Endothelial cell of umbilical vein (primary cell): ENCODE data around the gene GALNT2. TPM values are rescaled to one million over a fixed set of nuclear protein-coding genes. Genes with fewer than 3 reads are reported as not detected.

ENCODE experiments used
- BruUV-seq: library from RNA; stranded (reverse); fragments of 400-500 nt; replicated peaks from 2 replicates; lab custom pipeline; 2021; lab: Mats Ljungman, UMichigan
- CTCF ChIA-PET: fragments of 300-600, 350-600 bp; sonication (Branson Sonifier 250); formaldehyde crosslinking; loops from one replicate; lab custom pipeline; 2021; ENCODE audit warnings: antibody characterized with exemption, inconsistent platforms; lab: Charles Lee
- POLR2A ChIA-PET: fragments of 300-600, 350-600 bp; sonication (Branson Sonifier 250); formaldehyde crosslinking; loops from one replicate; lab custom pipeline; 2021; ENCODE audit warnings: antibody characterized with exemption, inconsistent platforms; lab: Charles Lee
- DNase-seq: peaks from one replicate; pipeline ENCODE4 v3.0.0-alpha.2; 2011; ENCODE audit warnings: low read depth, low spot score
- FAIRE-seq: peaks from 2 replicates; lab custom pipeline; 2011; peaks lifted over from hg19 to GRCh38; lab: Jason Lieb, UNC
- H2AFZ ChIP-seq: 2 replicates; pipeline ENCODE4 v1.6.0; 2012; ENCODE audit warnings: low read depth, low read length, control low read depth, inconsistent platforms
- H3K27ac ChIP-seq: 2 replicates; pipeline ENCODE4 v1.5.1; 2011; ENCODE audit warnings: low read depth, mild to moderate bottlenecking, control low read depth, low read length, moderate library complexity; ENCODE audit not compliant: insufficient read depth
- H3K27me3 ChIP-seq, 2 experiments: 2 replicates each; pipeline versions ENCODE4 v1.6.0 to v1.6.1; 2011; ENCODE audit warnings: low read length in 2 of 2, mixed read lengths in 1 of 2; ENCODE audit not compliant: control insufficient read depth in 2 of 2, insufficient read depth in 2 of 2
- H3K36me3 ChIP-seq, 2 experiments: 2 replicates in 1 of 2; 3 replicates in 1 of 2; pipeline ENCODE4 v1.5.1; 2011; ENCODE audit warnings: low read length in 2 of 2, mild to moderate bottlenecking in 1 of 2, moderate library complexity in 1 of 2; ENCODE audit not compliant: control insufficient read depth in 2 of 2, insufficient read depth in 2 of 2; ENCODE audit errors: extremely low read depth in 1 of 2
- H3K4me1 ChIP-seq: 3 replicates; pipeline ENCODE4 v1.5.1; 2011; ENCODE audit warnings: mild to moderate bottlenecking, low read length; ENCODE audit not compliant: control insufficient read depth, insufficient read depth; ENCODE audit errors: extremely low read depth
- H3K4me2 ChIP-seq: 2 replicates; pipeline ENCODE4 v1.6.1; 2011; ENCODE audit warnings: low read length, control low read depth, mixed read lengths; ENCODE audit not compliant: insufficient read depth
- H3K4me3 ChIP-seq, 3 experiments: fragments of 200-600 bp in 1 of 3; sonication (generic), shearing (Covaris generic) in 1 of 3; replicated peaks in 1 of 3; 2 replicates each; pipeline ENCODE4 v1.5.1; 2011 to 2016; ENCODE audit warnings: control low read depth in 3 of 3, low read length in 3 of 3, mild to moderate bottlenecking in 2 of 3, inconsistent platforms in 1 of 3, low read depth in 1 of 3, moderate library complexity in 1 of 3; ENCODE audit not compliant: insufficient read depth in 1 of 3
- H3K79me2 ChIP-seq: 2 replicates; pipeline ENCODE4 v1.6.0; 2012; ENCODE audit warnings: low read length, inconsistent platforms; ENCODE audit not compliant: control insufficient read depth, insufficient read depth
- H3K9ac ChIP-seq: replicated peaks from 2 replicates; pipeline ENCODE3; 2011; ENCODE audit warnings: low read length, control low read depth; ENCODE audit not compliant: insufficient read depth; ENCODE audit errors: extremely low read depth
- H3K9me1 ChIP-seq: replicated peaks from 3 replicates; pipeline ENCODE4 v1.6.0; 2011; ENCODE audit warnings: mild to moderate bottlenecking, low read length; ENCODE audit not compliant: control insufficient read depth, insufficient read depth; ENCODE audit errors: extremely low read depth
- H3K9me3 ChIP-seq: replicated peaks from 2 replicates; pipeline ENCODE4 v1.5.1; 2012; ENCODE audit warnings: low read length, inconsistent platforms; ENCODE audit not compliant: control insufficient read depth, insufficient read depth
- H4K20me1 ChIP-seq: replicated peaks from 2 replicates; pipeline ENCODE3; 2011; ENCODE audit warnings: mild to moderate bottlenecking, low read length; ENCODE audit not compliant: control insufficient read depth, insufficient read depth; ENCODE audit errors: extremely low read depth
- CTCF ChIP-seq, 2 donors: IDR thresholded peaks; 1 replicate in 1 of 2; 2 replicates in 1 of 2; pipeline ENCODE4 v1.5.1; 2011; ENCODE audit warnings: low read length in 2 of 2, mild to moderate bottlenecking in 2 of 2, moderate library complexity in 2 of 2, control low read depth in 1 of 2, inconsistent platforms in 1 of 2, low read depth in 1 of 2; ENCODE audit not compliant: insufficient read depth in 1 of 2; ENCODE audit errors: extremely low read depth in 1 of 2
- EZH2 ChIP-seq: IDR thresholded peaks from 2 replicates; pipeline ENCODE4 v1.6.1; 2012; ENCODE audit warnings: borderline replicate concordance, low read depth, mild to moderate bottlenecking, moderate library complexity, low read length, inconsistent platforms; ENCODE audit not compliant: severe bottlenecking
- FOS ChIP-seq: IDR thresholded peaks from 2 replicates; pipeline ENCODE4 v1.6.1; 2011; ENCODE audit warnings: mild to moderate bottlenecking, low read length, moderate library complexity, borderline replicate concordance; ENCODE audit not compliant: insufficient read depth
- GATA2 ChIP-seq: IDR thresholded peaks from 2 replicates; pipeline ENCODE4 v1.7.0; 2011; ENCODE audit warnings: low read depth, mild to moderate bottlenecking, moderate library complexity, mixed read lengths, low read length; ENCODE audit not compliant: insufficient read length, insufficient read depth
- JUN ChIP-seq: IDR thresholded peaks from 2 replicates; pipeline ENCODE4 v1.6.1; 2011; ENCODE audit warnings: borderline replicate concordance, low read depth; ENCODE audit not compliant: insufficient read length, insufficient read depth
- MAX ChIP-seq: IDR thresholded peaks from 2 replicates; pipeline ENCODE4 v1.6.1; 2011; ENCODE audit not compliant: insufficient read depth, insufficient read length
- MYC ChIP-seq: IDR thresholded peaks from one replicate; pipeline ENCODE4 v1.6.1; 2011; ENCODE audit warnings: mild to moderate bottlenecking, low read depth, low read length
- POLR2A ChIP-seq: IDR thresholded peaks from 2 replicates; pipeline ENCODE4 v1.6.1; 2012; ENCODE audit warnings: low read depth, mild to moderate bottlenecking, control low read depth, low read length
- POLR2AphosphoS5 ChIP-seq: IDR thresholded peaks from 2 replicates; pipeline ENCODE4 v1.6.1; 2012; ENCODE audit warnings: low read depth, mild to moderate bottlenecking, control low read depth, low read length, moderate library complexity; ENCODE audit not compliant: insufficient read depth
- dilution Hi-C: fragments of 300-500 bp; cut with MboI; formaldehyde crosslinking; loops from one replicate; pipeline ENCODE4 v1.15.0; 2019; ENCODE audit warnings: low sequenced_read_pairs; ENCODE audit not compliant: extremely low pct_ligation_motif_present
- intact Hi-C: fragments of 100-400 bp; cut with micrococcal nuclease; formaldehyde crosslinking; loops from one replicate; pipeline ENCODE4 v1.10.0; 2022
- polyA plus RNA-seq, 4 experiments: library from polyadenylated mRNA; depleted of rRNA in 3 of 4; stranded (reverse) in 3 of 4; unstranded in 1 of 4; fragments of >200 nt; gene quantifications; 2 replicates each; pipeline versions ENCODE4 v1.2.1 to v1.2.3, GENCODE V29; 2011 to 2012; ENCODE audit warnings: missing spikeins in 1 of 4
- total RNA-seq: library from RNA; stranded (reverse); gene quantifications from 2 replicates; pipeline ENCODE4 v1.2.3, GENCODE V29; 2021

The GALNT2 gene
- total and polyA plus RNA-seq, 2 donors (not counting 3 experiments of a cell fraction or from before 2014, with no cell fraction given): 56.3 to 77.5 TPM

- no peaks in the 10 kb centered on the region for H3K27me3 ChIP-seq
- H3K9me3 ChIP-seq: no peaks in the 10 kb centered on the region
- no peak for TF ChIP-seq MYC
- no peak for TF ChIP-seq POLR2AphosphoS5
- no peak for TF ChIP-seq FOS
- TF ChIP-seq POLR2A: no peak
- TF ChIP-seq CTCF (IDR thresholded peaks at IDR 0.05; ENCODE audit: extremely low read depth in 1 of 2, insufficient read depth in 1 of 2, low read depth in 1 of 2, low read length in 2 of 2): no peak
- no peak for TF ChIP-seq MAX
- no peak for TF ChIP-seq GATA2
- no peak for TF ChIP-seq JUN
- TF ChIP-seq EZH2: no peak
- ChIA-PET POLR2A (no interaction called here), CTCF (interaction anchor here (1.4 to 1.6 kb wide), 3 partner anchors 653 to 755 kb away, joined by 3 to 7 read pairs (median 3); partner anchors contain the start of gene ABCB10)
- no peak overlapping the region for H2AFZ ChIP-seq
- H3K36me3 ChIP-seq: no peaks in the 10 kb centered on the region
- H3K4me1 ChIP-seq: no peaks in the 10 kb centered on the region
- dilution Hi-C loops (no loop called here), intact Hi-C loops (loop anchor here (10.0 kb wide), 2 partner anchors 419 to 469 kb away; no protein-coding TSS in a partner anchor)
- no peaks in the 10 kb centered on the region for H3K9me1 ChIP-seq
- H3K79me2 ChIP-seq: no peaks in the 10 kb centered on the region
- DNase-seq (no peak), FAIRE-seq (no peak)
- H3K27ac ChIP-seq: no peak overlapping the region
- H3K4me2 ChIP-seq: no peak overlapping the region
- H3K4me3 ChIP-seq: no peak overlapping the region
- no peak overlapping the region for H3K9ac ChIP-seq
- no TSS peak for BruUV-seq
- no peaks in the 10 kb centered on the region for H4K20me1 ChIP-seq
These were observed 247.1 kb downstream of the GALNT2 start for GRCh38 chr1:230314142-230314470.
